GM12872 (cell line): ENCODE measurements around the gene DLL4.

ENCODE experiments used
- CTCF ChIP-seq: IDR thresholded peaks from 3 replicates; pipeline ENCODE4 v1.5.1; 2011; ENCODE audit warnings: low read depth, mild to moderate bottlenecking, low read length, moderate library complexity; ENCODE audit not compliant: insufficient read depth

Gene DLL4

GRCh38 chr15:40892447-40893012 is 36.6 kb upstream of the DLL4 start:
- no peak for TF ChIP-seq CTCF

- no peak for TF ChIP-seq CTCF
These were observed 36.0 kb upstream of the DLL4 start for GRCh38 chr15:40893019-40893670.

- TF ChIP-seq CTCF, result peak; percentile 93
These were observed 35.1 kb upstream of the DLL4 start, which contains the start of gene VPS18 for GRCh38 chr15:40893733-40894680. Gene VPS18, plus strand, starts transcription at chr15:40894450. Its CDS starts 319 bp downstream, at chr15:40894769.

- peak; percentile 69 for TF ChIP-seq CTCF
These were observed 34.3 kb upstream of the DLL4 start for GRCh38 chr15:40894681-40895448.

GRCh38 chr15:40899536-40900207 is 29.5 kb upstream of the DLL4 start:
- TF ChIP-seq CTCF, result no peak

- TF ChIP-seq CTCF, result no peak
These were observed 28.7 kb upstream of the DLL4 start for GRCh38 chr15:40900256-40901052.
